Measurements from ENCODE around the gene APOBEC4. TPM values are rescaled to one million over a fixed set of nuclear protein-coding genes. Genes with fewer than 3 reads are reported as not detected.

Gene APOBEC4
- polyA plus RNA-seq, 1 donor from 2014 or later, result not detected

GRCh38 chr1:183653876-183654451 lies 848 bp upstream of the APOBEC4 start:
- H2AFZ ChIP-seq (ENCODE audit: low read depth, low read length), result no peak overlapping the region
- no peaks in the 10 kb centered on the region for H3K27me3 ChIP-seq (ENCODE audit: insufficient read depth, low read depth, low read length)
- no peaks in the 10 kb centered on the region for H3K36me3 ChIP-seq (ENCODE audit: insufficient read depth, low read length)
- H3F3A ChIP-seq (ENCODE audit: insufficient read depth, low read length, poor library complexity, severe bottlenecking), result no peaks in the 10 kb centered on the region
- H3K4me2 ChIP-seq (ENCODE audit: low read length), result no peak overlapping the region
- H3K9me2 ChIP-seq (ENCODE audit: insufficient read depth, low read length), result no peaks in the 10 kb centered on the region
- TF ChIP-seq EP300 (conservative IDR thresholded peaks at IDR 0.05; ENCODE audit: poor library complexity, severe bottlenecking) (no peak), TAF1 (IDR thresholded peaks at IDR 0.05; ENCODE audit: low read depth) (no peak), RAD21 (conservative IDR thresholded peaks at IDR 0.05) (no peak), EZH2 (IDR thresholded peaks at IDR 0.05; ENCODE audit: borderline replicate concordance, insufficient read depth, low read length, poor library complexity, severe bottlenecking) (no peak), SMC3 (conservative IDR thresholded peaks at IDR 0.05; ENCODE audit: poor library complexity) (no peak), MXI1 (conservative IDR thresholded peaks at IDR 0.05; ENCODE audit: poor library complexity, severe bottlenecking) (no peak), REST (IDR thresholded peaks at IDR 0.05; ENCODE audit: borderline replicate concordance) (no peak), POLR2AphosphoS5 (IDR thresholded peaks at IDR 0.05) (no peak)
- TF ChIP-seq, protein P1, sequence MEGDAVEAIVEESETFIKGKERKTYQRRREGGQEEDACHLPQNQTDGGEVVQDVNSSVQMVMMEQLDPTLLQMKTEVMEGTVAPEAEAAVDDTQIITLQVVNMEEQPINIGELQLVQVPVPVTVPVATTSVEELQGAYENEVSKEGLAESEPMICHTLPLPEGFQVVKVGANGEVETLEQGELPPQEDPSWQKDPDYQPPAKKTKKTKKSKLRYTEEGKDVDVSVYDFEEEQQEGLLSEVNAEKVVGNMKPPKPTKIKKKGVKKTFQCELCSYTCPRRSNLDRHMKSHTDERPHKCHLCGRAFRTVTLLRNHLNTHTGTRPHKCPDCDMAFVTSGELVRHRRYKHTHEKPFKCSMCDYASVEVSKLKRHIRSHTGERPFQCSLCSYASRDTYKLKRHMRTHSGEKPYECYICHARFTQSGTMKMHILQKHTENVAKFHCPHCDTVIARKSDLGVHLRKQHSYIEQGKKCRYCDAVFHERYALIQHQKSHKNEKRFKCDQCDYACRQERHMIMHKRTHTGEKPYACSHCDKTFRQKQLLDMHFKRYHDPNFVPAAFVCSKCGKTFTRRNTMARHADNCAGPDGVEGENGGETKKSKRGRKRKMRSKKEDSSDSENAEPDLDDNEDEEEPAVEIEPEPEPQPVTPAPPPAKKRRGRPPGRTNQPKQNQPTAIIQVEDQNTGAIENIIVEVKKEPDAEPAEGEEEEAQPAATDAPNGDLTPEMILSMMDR (IDR thresholded peaks at IDR 0.05; ENCODE audit: poor library complexity, severe bottlenecking), result no peak
- no peak overlapping the region for H3K4me3 ChIP-seq (ENCODE audit: low read length)
- H3K9ac ChIP-seq (ENCODE audit: low read length), result no peak overlapping the region
- no peaks in the 10 kb centered on the region for H4K20me1 ChIP-seq (ENCODE audit: insufficient read depth)
- H3K79me2 ChIP-seq (replicated peaks; ENCODE audit: insufficient read depth, low read length), result peaks cover 7% of the 10 kb centered on the region
- H3K9me3 ChIP-seq (ENCODE audit: low read length), result no peaks in the 10 kb centered on the region
- H3K27ac ChIP-seq (ENCODE audit: low read length), result no peak overlapping the region

DNA sequence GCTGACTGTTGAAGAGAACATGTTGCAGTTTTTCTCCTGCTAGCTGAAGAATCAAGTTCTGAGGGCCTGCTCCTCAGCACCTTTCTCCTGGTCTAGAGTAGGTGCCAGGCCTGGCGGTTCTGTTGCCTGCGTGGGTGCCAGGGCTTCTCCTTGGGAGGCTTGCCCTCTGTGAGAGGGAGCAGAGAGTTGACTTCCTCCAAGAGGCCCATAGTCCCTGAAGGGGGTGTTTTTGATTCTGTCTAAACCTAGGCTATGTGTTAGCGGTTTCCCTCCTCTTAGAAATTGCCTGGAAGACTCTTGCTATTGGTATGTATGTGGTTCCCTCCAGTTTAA lies 312 bp upstream of the APOBEC4 start:
- H3K4me3 ChIP-seq (ENCODE audit: low read length), result no peak overlapping the region
- H2AFZ ChIP-seq (ENCODE audit: low read depth, low read length), result no peak overlapping the region
- H3K9ac ChIP-seq (ENCODE audit: low read length), result no peak overlapping the region
- no peaks in the 10 kb centered on the region for H4K20me1 ChIP-seq (ENCODE audit: insufficient read depth)
- H3K27me3 ChIP-seq (ENCODE audit: insufficient read depth, low read depth, low read length), result no peaks in the 10 kb centered on the region
- H3K27ac ChIP-seq (ENCODE audit: low read length), result no peak overlapping the region
- H3K9me2 ChIP-seq (ENCODE audit: insufficient read depth, low read length), result no peaks in the 10 kb centered on the region
- no peaks in the 10 kb centered on the region for H3F3A ChIP-seq (ENCODE audit: insufficient read depth, low read length, poor library complexity, severe bottlenecking)
- no peaks in the 10 kb centered on the region for H3K36me3 ChIP-seq (ENCODE audit: insufficient read depth, low read length)
- H3K4me2 ChIP-seq (ENCODE audit: low read length), result no peak overlapping the region
- H3K79me2 ChIP-seq (replicated peaks; ENCODE audit: insufficient read depth, low read length), result peaks cover 7% of the 10 kb centered on the region
- no peak for TF ChIP-seq SMC3 (conservative IDR thresholded peaks at IDR 0.05; ENCODE audit: poor library complexity)
- no peak for TF ChIP-seq RAD21 (conservative IDR thresholded peaks at IDR 0.05)
- TF ChIP-seq POLR2AphosphoS5 (IDR thresholded peaks at IDR 0.05), result no peak
- no peak for TF ChIP-seq TAF1 (IDR thresholded peaks at IDR 0.05; ENCODE audit: low read depth)
- TF ChIP-seq MXI1 (conservative IDR thresholded peaks at IDR 0.05; ENCODE audit: poor library complexity, severe bottlenecking), result no peak
- TF ChIP-seq EP300 (conservative IDR thresholded peaks at IDR 0.05; ENCODE audit: poor library complexity, severe bottlenecking), result no peak
- TF ChIP-seq, protein P1 (IDR thresholded peaks at IDR 0.05; ENCODE audit: poor library complexity, severe bottlenecking), result no peak
- no peak for TF ChIP-seq REST (IDR thresholded peaks at IDR 0.05; ENCODE audit: borderline replicate concordance)
- no peak for TF ChIP-seq EZH2 (IDR thresholded peaks at IDR 0.05; ENCODE audit: borderline replicate concordance, insufficient read depth, low read length, poor library complexity, severe bottlenecking)
- H3K9me3 ChIP-seq (ENCODE audit: low read length), result no peaks in the 10 kb centered on the region

Data from neural cell (in vitro differentiated cells).